Measurements from ENCODE around the gene TSEN54. TPM values are rescaled to one million over a fixed set of nuclear protein-coding genes. Genes with fewer than 3 reads are reported as not detected.

The TSEN54 gene
- total RNA-seq, 6 experiments from 2014 or later = 8.5 to 13.6 (median 10.2) TPM

DNA sequence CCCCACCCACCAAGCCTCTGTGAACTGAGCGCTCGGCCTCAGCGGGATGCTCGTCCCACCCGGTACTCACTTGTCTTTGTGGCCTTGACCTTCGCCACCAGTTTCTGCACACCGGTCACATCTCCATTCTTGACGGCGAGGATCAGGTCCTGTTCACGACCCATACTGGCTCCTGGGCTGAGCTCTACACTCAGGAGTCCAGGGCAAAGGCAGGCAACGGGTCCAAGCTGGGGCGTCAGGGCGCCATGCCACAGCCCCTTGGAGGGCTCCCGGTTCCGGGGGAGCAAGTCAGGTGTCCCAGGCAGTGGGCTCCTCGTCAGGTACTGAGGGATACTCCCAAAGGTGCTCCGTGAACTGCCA, 2.7 kb upstream of the TSEN54 start:
- Histone ChIP-seq H3K9me3 (no peaks in the 10 kb centered on the region), H3K36me3 (no peaks in the 10 kb centered on the region), H3K4me1 (peaks cover 0 to 28% (median 9%) of the 10 kb centered on the region in 4 donors), H3K4me3 (peak overlapping the region; percentile 87 to 93 (median 91)), H3K27ac (no peak overlapping the region), H3K27me3 (no peaks in the 10 kb centered on the region)
- intact Hi-C loops (cut with DNase I) = no loop called here
- DNase-seq = peak in 2 of 3 donors; percentile 27 to 44
- TF ChIP-seq POLR2A (IDR thresholded peaks at IDR 0.05) (no peak), CTCF (IDR thresholded peaks at IDR 0.05) (no peak)
- WGBS (ENCODE audit: insufficient coverage, low coverage, low lambda C conversion rate, missing lambda C conversion rate) = 33% methylated on average over 8 of the region's 17 CpGs
- ATAC-seq = no peak

DNA sequence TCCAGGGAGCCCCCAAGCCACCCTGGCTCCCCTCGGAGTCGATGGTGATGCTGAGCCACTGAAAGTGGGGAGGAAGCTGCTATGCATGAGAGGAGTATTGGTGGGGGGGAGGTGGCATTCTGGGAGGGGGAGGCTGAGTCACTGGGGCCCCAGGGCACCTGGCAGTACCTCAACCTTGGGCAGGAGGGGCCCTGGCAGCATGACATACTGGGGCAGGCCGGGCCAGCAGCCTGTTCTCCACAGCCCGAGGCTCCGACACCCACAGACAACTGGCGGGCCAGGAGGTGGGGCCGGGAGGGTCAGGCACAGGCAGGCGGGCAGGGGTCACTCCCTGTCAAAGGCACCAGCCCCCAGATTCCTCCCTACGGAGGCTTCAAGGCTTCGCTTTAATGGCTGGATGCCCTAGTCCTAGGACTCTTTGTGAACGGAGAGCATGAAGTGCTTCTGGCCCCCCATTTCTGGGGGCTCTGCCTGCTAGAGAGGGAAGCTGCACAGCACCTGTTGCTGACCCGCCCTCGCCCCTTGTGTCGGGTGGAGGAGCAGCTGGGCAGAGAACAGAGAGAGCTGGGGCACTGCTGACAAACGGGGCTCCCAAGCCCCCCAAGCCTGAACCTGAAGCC, 1.9 kb upstream of the TSEN54 start:
- H3K27ac ChIP-seq = peak overlapping the region; percentile 9 to 73 (median 62)
- WGBS (ENCODE audit: insufficient coverage, low coverage, low lambda C conversion rate, missing lambda C conversion rate) = 28% methylated on average over 4 of the region's 15 CpGs
- H3K4me3 ChIP-seq = peak overlapping the region; percentile 87 to 93 (median 91)
- H3K4me1 ChIP-seq = peaks cover 0 to 28% (median 9%) of the 10 kb centered on the region in 4 donors
- no peaks in the 10 kb centered on the region for H3K9me3 ChIP-seq
- no peaks in the 10 kb centered on the region for H3K27me3 ChIP-seq
- TF ChIP-seq CTCF (IDR thresholded peaks at IDR 0.05) = no peak
- no peak for TF ChIP-seq POLR2A (IDR thresholded peaks at IDR 0.05)
- DNase-seq (peak in 2 of 3 donors; percentile 78 to 83), ATAC-seq (peak in 1 of 4 donors; percentile 19)
- intact Hi-C loops (cut with DNase I) = no loop called here
- no peaks in the 10 kb centered on the region for H3K36me3 ChIP-seq

- H3K9me3 ChIP-seq = no peaks in the 10 kb centered on the region
- H3K27me3 ChIP-seq = no peaks in the 10 kb centered on the region
- DNase-seq (peak in 1 of 3 donors; percentile 50), ATAC-seq (no peak)
- intact Hi-C loops (cut with DNase I) = loop anchor here in 1 of 2 donors (5.0 kb wide), 1 partner anchor 72 kb away; the partner anchor contains the start of gene MYO15B
- peak overlapping the region; percentile 87 to 93 (median 91) for H3K4me3 ChIP-seq
- no peaks in the 10 kb centered on the region for H3K36me3 ChIP-seq
- peak overlapping the region; percentile 9 to 73 (median 62) for H3K27ac ChIP-seq
- peak; percentile 22 for TF ChIP-seq POLR2A (IDR thresholded peaks at IDR 0.05)
- no peak for TF ChIP-seq CTCF (IDR thresholded peaks at IDR 0.05)
- WGBS (ENCODE audit: insufficient coverage, low coverage, low lambda C conversion rate, missing lambda C conversion rate) = 0% methylated on average over 1 of the region's 50 CpGs
- peaks cover 0 to 28% (median 9%) of the 10 kb centered on the region in 4 donors for H3K4me1 ChIP-seq
These were observed 1.3 kb upstream of the TSEN54 start for GRCh38 chr17:75514919-75515495.

DNA sequence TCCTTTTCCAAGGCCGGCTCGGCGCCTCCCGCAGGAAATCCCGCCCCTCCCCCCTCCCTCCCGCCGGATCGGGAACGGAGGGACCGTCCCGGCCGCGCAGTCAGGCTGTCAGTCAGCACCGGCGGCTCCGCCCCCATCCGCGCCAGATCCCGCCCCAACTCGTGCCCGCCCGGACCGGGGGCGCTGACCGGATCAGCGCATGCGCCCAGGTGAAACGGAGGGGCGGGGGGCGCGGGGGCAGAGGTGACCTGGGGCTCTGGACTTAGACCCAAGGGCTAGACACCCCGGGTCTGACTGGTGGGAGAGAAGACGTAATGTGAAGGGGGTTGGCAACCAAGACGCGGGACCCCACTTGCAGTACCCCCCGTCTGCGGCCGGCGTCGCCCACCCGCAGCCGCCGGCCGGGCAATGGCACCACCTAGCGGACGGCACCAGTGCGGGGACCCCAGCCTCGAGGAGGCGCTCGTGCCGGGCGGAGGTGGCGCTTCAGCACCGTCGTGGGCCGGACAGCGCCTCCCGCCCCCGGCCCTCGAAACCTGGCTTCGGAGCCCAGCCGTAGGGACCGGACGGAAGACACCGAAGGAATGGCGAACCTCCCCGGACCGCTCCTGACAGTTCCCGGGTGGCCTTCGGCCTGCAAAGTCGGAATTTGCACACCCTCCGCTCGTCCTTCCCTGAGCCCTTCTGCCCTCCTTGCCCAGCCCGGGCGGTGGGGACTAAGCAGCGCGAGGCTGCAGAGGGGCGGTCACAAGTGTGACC, 653 bp upstream of the TSEN54 start, which contains the start of gene CASKIN2:
Gene CASKIN2, minus strand, starts transcription at position 42 of the 759 bp plus-strand sequence. CDS start 1,733 bp downstream, outside the sequence.
- peak within 1 kb of the TSS; percentile 87 to 93 (median 91) for H3K4me3 ChIP-seq
- peaks cover 0 to 28% (median 9%) of the 10 kb centered on the region in 4 donors for H3K4me1 ChIP-seq
- no peaks in the 10 kb centered on the region for H3K27me3 ChIP-seq
- TF ChIP-seq POLR2A (IDR thresholded peaks at IDR 0.05) = no peak
- TF ChIP-seq CTCF (IDR thresholded peaks at IDR 0.05) = peak; percentile 93 to 98 (median 94)
- no peaks in the 10 kb centered on the region for H3K36me3 ChIP-seq
- H3K9me3 ChIP-seq = no peaks in the 10 kb centered on the region
- DNase-seq (peak; percentile 97 to 98 (median 98)), ATAC-seq (peak; percentile 74 to 89 (median 83))
- 0% methylated on average over 15 of the region's 78 CpGs for WGBS (ENCODE audit: insufficient coverage, low coverage, low lambda C conversion rate, missing lambda C conversion rate)
- peak within 1 kb of the TSS; percentile 62 to 73 (median 62) for H3K27ac ChIP-seq
- intact Hi-C loops (cut with DNase I) = loop anchor here in 1 of 2 donors (5.0 kb wide), 1 partner anchor 72 kb away; the partner anchor contains the start of gene MYO15B
